ENCODE measurements around the gene KDM4B.

DNA sequence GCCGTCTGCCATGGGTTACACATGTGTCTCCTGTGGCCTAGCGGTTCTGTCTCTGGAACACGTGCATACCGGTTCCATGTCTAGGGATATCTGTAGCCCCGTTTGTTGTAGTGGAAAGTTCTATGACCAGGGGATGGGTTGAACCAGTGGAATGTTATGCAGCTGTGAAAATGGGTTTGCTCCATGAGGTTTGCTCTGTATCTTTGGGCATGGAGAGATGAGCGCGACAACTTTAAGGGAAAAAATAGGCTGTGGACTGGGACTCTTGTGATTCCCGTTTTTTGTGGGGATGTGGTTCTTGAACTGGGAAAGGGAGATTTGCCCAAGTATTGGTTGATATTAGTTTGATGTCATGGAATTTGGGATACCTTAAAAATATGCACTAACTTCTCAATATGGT, 120.4 kb downstream of the KDM4B start:
- no peak for TF ChIP-seq POLR2A (IDR thresholded peaks at IDR 0.05; ENCODE audit: low read depth, low read length)
- no peak for TF ChIP-seq GABPA (IDR thresholded peaks at IDR 0.05; ENCODE audit: low read depth)
- no peak for TF ChIP-seq YY1 (IDR thresholded peaks at IDR 0.05; ENCODE audit: low read depth, low read length)
- TF ChIP-seq, protein P1, sequence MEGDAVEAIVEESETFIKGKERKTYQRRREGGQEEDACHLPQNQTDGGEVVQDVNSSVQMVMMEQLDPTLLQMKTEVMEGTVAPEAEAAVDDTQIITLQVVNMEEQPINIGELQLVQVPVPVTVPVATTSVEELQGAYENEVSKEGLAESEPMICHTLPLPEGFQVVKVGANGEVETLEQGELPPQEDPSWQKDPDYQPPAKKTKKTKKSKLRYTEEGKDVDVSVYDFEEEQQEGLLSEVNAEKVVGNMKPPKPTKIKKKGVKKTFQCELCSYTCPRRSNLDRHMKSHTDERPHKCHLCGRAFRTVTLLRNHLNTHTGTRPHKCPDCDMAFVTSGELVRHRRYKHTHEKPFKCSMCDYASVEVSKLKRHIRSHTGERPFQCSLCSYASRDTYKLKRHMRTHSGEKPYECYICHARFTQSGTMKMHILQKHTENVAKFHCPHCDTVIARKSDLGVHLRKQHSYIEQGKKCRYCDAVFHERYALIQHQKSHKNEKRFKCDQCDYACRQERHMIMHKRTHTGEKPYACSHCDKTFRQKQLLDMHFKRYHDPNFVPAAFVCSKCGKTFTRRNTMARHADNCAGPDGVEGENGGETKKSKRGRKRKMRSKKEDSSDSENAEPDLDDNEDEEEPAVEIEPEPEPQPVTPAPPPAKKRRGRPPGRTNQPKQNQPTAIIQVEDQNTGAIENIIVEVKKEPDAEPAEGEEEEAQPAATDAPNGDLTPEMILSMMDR (IDR thresholded peaks at IDR 0.05 in 2 of 3, conservative IDR thresholded peaks at IDR 0.05 in 1 of 3; ENCODE audit: control insufficient read depth in 2 of 3, extremely low read depth in 1 of 3, insufficient read depth in 1 of 3, low read depth in 3 of 3, low read length in 3 of 3) = no peak
- TF ChIP-seq, protein P2, sequence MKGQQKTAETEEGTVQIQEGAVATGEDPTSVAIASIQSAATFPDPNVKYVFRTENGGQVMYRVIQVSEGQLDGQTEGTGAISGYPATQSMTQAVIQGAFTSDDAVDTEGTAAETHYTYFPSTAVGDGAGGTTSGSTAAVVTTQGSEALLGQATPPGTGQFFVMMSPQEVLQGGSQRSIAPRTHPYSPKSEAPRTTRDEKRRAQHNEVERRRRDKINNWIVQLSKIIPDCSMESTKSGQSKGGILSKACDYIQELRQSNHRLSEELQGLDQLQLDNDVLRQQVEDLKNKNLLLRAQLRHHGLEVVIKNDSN (IDR thresholded peaks at IDR 0.05; ENCODE audit: borderline replicate concordance, extremely low read length, insufficient read depth, low read depth, low read length) = no peak
- no peak for TF ChIP-seq RUNX3 (IDR thresholded peaks at IDR 0.05; ENCODE audit: low read length)
- no peak for TF ChIP-seq POLR2AphosphoS5 (IDR thresholded peaks at IDR 0.05; ENCODE audit: low read length)
- TF ChIP-seq, protein P3, sequence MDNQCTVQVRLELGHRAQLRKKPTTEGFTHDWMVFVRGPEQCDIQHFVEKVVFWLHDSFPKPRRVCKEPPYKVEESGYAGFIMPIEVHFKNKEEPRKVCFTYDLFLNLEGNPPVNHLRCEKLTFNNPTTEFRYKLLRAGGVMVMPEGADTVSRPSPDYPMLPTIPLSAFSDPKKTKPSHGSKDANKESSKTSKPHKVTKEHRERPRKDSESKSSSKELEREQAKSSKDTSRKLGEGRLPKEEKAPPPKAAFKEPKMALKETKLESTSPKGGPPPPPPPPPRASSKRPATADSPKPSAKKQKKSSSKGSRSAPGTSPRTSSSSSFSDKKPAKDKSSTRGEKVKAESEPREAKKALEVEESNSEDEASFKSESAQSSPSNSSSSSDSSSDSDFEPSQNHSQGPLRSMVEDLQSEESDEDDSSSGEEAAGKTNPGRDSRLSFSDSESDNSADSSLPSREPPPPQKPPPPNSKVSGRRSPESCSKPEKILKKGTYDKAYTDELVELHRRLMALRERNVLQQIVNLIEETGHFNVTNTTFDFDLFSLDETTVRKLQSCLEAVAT (IDR thresholded peaks at IDR 0.05) = no peak
- no peak for TF ChIP-seq EZH2 (IDR thresholded peaks at IDR 0.05; ENCODE audit: borderline replicate concordance, control insufficient read depth, low read depth, low read length)
- TF ChIP-seq TBL1XR1 (IDR thresholded peaks at IDR 0.05; ENCODE audit: low read depth, low read length) = no peak
- TF ChIP-seq, protein P4, sequence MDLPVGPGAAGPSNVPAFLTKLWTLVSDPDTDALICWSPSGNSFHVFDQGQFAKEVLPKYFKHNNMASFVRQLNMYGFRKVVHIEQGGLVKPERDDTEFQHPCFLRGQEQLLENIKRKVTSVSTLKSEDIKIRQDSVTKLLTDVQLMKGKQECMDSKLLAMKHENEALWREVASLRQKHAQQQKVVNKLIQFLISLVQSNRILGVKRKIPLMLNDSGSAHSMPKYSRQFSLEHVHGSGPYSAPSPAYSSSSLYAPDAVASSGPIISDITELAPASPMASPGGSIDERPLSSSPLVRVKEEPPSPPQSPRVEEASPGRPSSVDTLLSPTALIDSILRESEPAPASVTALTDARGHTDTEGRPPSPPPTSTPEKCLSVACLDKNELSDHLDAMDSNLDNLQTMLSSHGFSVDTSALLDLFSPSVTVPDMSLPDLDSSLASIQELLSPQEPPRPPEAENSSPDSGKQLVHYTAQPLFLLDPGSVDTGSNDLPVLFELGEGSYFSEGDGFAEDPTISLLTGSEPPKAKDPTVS (IDR thresholded peaks at IDR 0.05; ENCODE audit: low read depth, low read length) = no peak
- TF ChIP-seq, protein P5, sequence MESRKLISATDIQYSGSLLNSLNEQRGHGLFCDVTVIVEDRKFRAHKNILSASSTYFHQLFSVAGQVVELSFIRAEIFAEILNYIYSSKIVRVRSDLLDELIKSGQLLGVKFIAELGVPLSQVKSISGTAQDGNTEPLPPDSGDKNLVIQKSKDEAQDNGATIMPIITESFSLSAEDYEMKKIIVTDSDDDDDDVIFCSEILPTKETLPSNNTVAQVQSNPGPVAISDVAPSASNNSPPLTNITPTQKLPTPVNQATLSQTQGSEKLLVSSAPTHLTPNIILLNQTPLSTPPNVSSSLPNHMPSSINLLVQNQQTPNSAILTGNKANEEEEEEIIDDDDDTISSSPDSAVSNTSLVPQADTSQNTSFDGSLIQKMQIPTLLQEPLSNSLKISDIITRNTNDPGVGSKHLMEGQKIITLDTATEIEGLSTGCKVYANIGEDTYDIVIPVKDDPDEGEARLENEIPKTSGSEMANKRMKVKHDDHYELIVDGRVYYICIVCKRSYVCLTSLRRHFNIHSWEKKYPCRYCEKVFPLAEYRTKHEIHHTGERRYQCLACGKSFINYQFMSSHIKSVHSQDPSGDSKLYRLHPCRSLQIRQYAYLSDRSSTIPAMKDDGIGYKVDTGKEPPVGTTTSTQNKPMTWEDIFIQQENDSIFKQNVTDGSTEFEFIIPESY (IDR thresholded peaks at IDR 0.05) = no peak
- no peak for TF ChIP-seq NFYA (IDR thresholded peaks at IDR 0.05; ENCODE audit: borderline replicate concordance, low read depth, low read length)

All from GM12878 (cell line).